NCI-H2171 (cell line): ENCODE measurements around the gene SUCO.
"Not testable (repeated sequence)": the region's sequence is repeated elsewhere in the genome, so short reads cannot be mapped to it uniquely, and the experiment has no call there.

Experiments used
- DNase-seq: peaks from one replicate; lab custom pipeline; 2025; lab: John Stamatoyannopoulos, UW

The SUCO gene

DNA sequence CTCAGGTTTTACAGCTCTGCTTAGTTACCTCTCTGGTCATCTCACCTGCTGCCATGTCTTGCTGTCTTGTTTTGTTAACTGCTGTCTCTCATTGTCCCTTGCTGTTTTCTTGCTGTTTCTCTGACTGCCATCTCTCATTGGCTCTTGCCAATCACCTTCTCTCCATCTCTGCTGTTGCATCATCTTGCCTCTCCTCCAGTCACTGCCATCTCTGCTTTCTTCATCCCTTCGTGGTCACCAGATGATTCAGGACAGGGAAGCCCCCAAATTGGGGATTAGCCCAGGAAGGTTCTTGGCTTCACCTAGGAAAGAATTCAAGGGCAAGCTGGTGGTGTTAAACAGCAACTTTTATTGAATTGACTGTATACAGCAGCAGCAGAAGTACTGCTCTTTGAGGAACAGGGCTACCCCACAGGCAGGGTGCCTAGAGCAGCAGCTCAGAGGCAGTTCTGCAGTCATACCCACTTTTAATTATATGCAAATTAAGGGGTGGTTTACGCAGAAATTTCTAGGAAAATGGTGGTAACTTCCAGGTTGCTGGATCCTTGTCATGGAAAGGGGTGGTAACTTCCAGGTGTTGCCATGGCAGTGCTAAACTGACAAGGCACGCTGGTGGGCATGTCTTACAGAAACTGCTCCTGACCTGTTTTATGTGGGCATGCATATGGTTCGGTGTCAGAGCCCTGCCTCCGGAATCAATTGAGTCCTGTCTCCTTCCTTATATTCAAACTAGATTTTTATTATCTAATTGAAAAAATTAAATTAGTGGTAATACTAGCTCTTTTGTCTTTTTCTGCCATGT lies 33.4 kb downstream of the SUCO start:
- DNase-seq: no peak

DNA sequence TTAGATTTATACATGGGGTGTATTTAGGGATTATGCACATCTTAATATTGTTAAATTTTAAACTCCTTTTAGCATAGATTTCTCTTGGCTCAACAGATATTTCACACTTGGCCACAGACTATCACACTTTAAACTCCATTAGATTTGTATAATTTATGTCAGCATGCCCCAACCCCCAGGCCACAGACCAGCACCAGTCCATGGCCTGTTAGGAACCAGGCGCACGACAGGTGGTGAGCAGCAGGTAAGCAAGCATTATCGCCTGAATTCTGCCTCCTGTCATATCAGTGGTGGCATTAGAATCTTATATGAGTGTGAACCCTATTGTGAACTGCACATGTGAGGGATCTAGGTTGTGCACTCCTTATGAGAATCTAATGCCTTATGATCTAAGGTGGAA lies 34.8 kb downstream of the SUCO start:
- DNase-seq: no peak

GRCh38 chr1:172574080-172574479 lies 41.1 kb downstream of the SUCO start:
- no peak for DNase-seq

- DNase-seq: no peak
Observed at GRCh38 chr1:172578586-172578985, 45.6 kb downstream of the SUCO start.

DNA sequence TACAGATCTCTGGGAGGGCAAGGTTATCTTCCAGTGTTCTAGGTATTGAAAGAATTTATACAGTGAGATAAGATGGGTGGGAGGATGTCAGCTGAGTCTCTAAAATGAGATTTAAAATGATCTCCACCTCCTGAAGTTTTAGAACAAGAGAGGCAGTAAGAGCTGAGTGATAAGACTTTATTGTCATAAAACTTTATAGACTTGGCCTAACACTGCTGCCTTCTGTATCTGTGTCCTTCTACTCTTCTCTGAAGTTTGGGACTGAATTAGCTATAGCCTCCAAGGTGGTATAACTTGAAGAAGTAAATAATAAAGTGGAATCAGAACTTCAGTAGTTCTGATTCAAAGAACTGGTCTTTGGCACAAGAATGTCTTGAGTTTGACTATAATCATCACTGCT lies 48.3 kb downstream of the SUCO start:
- no peak for DNase-seq

GRCh38 chr1:172581779-172582178 lies 48.8 kb downstream of the SUCO start:
- no peak for DNase-seq

GRCh38 chr1:172582889-172583288 lies 49.9 kb downstream of the SUCO start:
- DNase-seq: no peak

DNA sequence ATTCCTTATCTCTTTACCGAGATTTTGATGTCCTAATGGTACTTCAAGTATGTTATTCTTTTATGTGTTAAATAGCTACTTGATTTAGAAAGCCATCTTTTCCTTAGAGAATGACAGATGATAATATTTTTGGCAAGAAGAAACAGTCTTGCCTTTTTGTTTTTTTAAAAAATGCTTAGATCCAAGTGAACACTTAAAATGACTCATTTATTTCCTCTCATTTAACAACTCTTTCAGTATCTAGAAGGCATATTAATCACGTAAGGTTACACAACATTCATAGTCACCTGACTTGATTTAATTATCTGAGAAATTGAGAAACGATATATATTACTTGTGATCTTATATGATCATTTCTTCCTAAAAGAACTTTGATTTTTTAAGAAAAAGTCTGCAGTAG lies 52.4 kb downstream of the SUCO start:
- DNase-seq: no peak

DNA sequence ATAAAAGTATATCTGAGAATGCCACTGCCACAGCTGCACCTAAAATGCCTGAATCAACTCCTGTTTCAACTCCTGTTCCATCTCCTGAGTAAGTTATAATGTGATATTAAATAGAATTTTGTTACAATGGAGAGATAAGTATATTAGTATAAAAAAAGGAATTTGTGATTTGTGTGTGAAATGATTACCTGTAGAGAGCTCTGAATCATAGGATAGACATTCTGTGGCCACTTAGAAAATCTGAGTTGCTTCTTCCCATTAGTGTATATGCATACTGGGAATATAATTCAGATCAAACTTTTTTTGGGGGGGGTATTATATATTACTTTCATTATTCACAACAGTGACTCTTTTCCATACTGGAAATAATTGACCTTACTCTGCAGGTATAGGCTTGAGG lies 52.9 kb downstream of the SUCO start:
- no peak for DNase-seq

DNA sequence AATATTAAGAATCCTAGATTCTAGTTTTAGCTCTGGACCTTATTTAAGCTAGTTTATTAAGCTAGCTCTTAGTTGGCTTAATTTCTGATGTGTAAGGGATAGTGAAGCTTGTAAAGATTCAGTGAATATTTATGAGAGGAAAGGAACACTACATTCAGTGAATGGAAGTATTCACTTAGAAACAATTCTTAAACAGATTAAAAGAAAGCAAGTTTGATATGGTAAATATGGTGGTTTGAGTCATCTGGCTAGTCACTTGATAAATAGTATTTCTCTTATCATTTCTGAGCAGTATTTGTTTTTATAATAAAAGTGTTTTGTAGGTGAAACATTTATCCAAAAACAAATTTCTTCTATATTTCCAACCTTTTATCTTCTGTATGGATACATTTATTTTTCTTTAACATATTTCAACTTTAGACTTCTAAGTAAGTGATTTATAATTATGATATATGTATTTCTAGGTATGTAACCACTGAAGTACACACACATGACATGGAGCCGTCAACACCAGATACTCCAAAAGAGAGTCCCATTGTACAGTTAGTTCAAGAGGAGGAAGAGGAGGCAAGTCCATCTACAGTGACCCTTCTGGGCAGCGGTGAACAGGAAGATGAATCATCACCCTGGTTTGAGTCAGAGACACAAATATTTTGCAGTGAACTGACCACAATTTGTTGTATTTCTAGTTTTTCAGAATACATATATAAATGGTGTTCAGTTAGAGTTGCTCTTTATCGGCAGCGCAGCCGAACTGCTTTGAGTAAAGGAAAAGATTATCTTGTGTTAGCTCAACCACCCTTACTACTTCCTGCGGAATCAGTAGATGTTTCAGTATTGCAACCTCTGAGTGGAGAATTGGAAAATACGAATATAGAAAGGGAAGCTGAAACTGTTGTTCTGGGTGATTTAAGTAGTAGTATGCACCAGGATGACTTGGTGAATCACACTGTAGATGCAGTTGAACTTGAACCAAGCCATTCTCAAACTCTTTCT lies 55.6 kb downstream of the SUCO start:
- DNase-seq: no peak

DNA sequence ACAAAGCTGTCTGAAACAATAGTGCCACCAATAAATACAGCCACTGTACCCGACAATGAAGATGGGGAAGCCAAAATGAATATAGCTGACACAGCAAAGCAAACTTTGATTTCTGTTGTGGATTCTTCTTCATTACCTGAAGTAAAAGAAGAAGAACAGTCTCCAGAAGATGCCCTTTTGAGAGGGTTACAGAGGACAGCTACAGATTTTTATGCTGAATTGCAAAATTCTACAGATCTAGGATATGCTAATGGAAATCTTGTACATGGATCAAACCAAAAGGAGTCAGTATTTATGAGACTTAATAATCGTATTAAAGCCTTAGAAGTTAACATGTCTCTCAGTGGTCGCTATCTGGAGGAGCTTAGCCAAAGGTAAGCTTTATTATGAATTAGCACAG lies 56.6 kb downstream of the SUCO start:
- no peak for DNase-seq

GRCh38 chr1:172591429-172591828 lies 58.5 kb downstream of the SUCO start:
- not testable (repeated sequence) for DNase-seq

DNA sequence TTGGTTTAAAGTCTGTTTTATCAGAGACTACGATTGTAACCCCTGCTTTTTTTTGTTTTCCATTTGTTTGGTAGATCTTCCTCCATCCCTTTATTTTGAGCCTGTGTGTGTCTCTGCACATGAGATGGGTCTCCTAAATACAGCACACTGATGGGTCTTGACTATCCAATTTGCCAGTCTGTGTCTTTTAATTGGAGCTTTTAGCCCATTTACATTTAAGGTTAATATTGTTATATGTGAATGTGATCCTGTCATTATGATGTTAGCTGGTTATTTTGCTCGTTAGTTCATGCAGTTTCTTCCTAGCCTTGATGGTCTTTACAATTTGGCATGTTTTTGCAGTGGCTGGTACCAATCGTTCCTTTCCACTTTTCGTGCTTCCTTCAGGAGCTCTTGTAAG lies 62.1 kb downstream of the SUCO start:
- not testable (repeated sequence) for DNase-seq

DNA sequence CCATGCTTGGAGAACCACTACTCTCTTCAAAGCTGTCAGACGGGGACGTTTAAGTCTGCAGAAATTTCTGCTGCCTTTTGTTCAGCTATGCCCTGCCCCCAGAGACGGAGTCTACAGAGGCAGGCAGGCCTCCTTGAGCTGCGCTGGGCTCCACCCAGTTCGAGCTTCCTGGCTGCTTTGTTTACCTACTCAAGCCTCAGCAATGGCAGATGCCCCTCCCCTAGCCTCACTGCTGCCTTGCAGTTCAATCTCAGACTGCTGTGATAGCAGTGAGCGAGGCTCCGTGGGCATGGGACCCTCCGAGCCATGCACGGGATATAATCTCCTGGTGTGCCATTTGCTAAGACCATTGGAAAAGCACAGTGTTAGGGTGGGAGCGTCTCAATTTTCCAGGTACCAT lies 63.8 kb downstream of the SUCO start:
- DNase-seq: not testable (repeated sequence)

- no peak for DNase-seq
Observed at GRCh38 chr1:172599912-172600311, 67.0 kb downstream of the SUCO start.

GRCh38 chr1:172600615-172601014 lies 67.7 kb downstream of the SUCO start:
- DNase-seq: no peak

DNA sequence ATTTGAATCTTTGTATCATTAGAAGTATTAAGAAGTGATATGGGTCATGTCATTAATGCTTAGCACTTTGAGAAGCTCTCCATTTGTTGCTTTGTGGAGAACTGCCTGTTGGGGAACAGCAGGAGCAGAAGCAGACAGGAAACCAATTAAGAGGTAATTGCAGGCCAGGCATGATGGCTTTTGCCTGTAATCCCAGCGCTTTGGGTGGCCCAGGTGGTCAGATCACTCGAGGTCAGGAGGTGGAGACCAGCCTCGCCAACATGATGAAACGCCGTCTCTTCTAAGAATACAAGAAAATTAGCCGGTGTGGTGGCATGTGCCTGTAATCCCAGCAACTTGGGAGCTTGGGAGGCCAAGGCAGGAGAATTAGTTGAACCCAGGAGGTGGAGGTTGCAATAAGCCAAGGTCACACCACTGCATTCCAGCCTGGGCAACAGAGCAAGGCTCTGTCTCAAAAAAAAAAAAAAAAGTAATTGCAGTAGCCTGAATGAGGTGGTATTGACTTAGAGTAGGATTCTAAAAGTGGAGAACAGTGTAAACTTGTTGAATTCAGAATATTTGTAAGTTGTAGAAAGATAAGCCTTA lies 68.2 kb downstream of the SUCO start:
- DNase-seq: no peak

- DNase-seq: no peak
Observed at GRCh38 chr1:172602706-172603105, 69.8 kb downstream of the SUCO start.

GRCh38 chr1:172603816-172604215 lies 70.9 kb downstream of the SUCO start:
- no peak for DNase-seq

DNA sequence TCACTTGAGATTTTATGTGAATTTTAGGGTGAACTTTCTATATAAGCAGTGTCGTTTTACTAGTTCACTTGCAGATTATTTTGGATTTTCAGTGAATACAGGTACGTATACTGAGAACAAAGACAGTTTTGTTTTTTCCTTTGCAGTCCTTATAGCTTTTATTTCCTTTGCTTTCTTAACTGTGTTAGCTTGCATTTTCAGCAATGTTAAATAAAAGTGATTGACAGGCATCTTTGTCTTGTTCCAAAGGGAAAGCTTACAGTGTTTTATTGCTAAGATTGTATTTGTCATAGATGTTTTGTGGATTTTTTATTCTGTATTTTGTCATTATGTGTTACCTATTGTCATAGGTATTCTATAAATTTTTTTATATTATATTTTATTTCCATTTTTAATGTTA lies 72.7 kb downstream of the SUCO start:
- no peak for DNase-seq

DNA sequence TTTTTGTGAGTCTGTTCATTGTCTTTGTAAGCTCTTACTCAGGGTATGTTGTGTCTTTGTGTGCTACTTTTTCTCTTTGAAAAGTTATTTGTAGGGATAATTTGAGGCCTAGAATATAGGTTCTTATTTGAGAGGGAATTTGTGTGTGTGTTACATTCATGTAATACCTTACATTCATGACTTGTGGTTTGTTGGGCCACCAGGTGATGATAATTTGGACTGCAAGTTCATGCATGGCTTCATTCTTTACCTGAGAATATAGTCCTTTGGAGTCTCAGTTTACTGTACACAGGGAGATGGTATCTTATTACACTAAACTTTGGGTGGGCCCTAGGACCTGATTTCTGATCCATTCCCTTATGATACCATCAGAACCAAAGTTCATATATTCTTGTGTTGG lies 74.2 kb downstream of the SUCO start:
- DNase-seq: no peak

DNA sequence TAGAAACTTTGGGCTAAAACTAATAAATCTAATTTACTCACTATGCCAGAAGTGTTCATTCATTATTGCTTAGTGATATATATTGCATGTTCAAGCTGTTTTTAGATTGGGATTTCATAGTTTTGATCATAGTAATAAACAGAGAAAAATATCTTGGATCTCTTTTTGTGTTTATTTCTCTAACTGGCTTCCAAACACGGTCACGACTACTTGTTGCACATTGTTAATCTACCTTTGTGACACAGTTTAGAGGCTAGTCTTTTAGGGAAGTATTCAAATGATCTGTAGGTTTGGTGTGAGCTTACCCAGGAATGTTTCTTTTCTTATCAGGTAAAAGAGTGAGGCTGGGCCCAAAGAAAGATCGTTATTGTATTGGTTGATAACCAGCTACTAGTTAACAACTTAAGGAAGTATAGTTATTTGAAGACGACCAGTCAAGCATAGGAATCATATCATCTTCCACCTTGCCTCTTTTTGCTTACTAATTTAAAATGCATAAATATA lies 75.2 kb downstream of the SUCO start:
- DNase-seq: no peak
